NOMO-1 (cell line): ENCODE data around the gene PURA.

ENCODE experiments used
- DNase-seq, 2 experiments: peaks; one replicate each; lab custom pipeline; 2025; ENCODE audit not compliant: unreplicated experiment in 2 of 2; lab: John Stamatoyannopoulos, UW

The PURA gene

GRCh38 chr5:140133514-140134167 lies 19.7 kb downstream of the PURA start:
- peak in 1 of 2 experiments; percentile 19 for DNase-seq

DNA sequence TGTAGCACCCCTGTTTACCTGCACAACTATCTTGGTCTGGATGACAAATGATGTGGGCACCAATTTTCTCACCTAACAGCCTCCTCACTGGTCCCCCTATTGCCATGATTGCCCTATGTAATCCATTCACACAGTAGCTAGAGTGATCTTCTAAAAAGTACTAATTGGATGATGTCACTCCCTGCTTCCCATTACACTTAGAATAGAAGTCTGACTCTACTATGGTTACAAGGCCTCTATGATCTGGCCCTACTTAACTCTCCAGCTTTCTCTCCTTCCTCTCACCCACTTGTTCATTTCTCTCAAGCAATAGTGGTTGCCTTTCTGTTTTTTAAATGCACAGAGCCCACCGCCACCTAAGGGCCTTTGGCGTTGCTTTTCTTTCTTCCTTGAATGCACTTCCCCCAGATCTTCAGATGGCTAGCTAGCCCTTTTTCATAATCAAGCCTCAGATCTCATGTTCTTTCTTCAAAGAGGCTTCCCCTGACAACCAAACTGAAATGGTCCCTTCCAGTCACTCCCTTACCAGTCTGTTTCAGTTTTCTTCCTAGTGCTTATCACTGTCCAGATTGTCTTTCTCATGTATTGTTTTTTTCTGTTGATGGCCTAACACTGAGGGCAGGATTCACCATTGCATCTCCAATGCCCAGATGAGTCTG lies 20.5 kb downstream of the PURA start:
- DNase-seq = no peak

DNA sequence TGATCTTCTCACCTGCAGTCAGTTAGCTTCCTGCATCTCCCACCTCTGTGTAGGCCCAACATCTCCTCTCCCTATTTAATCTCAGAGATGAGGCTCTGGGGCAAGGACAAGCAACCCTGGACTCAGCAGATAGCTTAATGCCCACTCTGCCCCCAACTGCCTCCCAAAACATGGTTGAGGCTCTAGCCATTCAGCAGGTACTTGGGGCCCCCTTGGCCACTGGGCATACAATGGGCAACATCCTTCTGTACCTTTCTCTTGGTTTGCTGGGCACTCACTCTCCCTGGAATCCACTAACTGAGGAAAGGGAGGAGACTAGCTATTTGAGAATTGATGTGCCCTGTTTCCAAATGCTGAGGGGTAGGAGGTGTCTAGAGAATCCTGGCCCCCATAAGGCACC lies 21.2 kb downstream of the PURA start:
- no peak for DNase-seq

- no peak for DNase-seq
Measured at GRCh38 chr5:140136624-140137023, 22.7 kb downstream of the PURA start.

- no peak for DNase-seq
Measured at GRCh38 chr5:140140435-140140834, 26.5 kb downstream of the PURA start.

DNA sequence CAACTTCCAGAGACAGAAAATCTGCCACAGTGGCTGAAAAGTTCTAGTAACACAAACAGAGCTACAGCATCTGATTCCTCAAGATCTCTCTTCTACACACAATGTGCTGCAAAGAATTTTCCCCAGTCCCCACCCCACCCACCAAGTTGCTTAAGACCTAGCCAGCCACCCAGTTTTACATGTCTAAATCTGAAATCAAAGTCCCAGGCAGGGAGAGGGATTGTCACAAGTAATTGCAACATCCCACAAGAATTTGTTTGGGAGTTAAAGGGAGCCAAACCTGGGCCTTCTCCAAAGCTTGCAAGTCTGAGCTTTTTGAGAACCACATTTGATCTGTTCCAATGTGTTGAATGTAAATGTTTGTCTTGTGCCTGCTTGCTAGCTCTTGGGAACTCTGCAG lies 27.3 kb downstream of the PURA start:
- no peak for DNase-seq

GRCh38 chr5:140142246-140142645 lies 28.3 kb downstream of the PURA start:
- DNase-seq = no peak

DNA sequence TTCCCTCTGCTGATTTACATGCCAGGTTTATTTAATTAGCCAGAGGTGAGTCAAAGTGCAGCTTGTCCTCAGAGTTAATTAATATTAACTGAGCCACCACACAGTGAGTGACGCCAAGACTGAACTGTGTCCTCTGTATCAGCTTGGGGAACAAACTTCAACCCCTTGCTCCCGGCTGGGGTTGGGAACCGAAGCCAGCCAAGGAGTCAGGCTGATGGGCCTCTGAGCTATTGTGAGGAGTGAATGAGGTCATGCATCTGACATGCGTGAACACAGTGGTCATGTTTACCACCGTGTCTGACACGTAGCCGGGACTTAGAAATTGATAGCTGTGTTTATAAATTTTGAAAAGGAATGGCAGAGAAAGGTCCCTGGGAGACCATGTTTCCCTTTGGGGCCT lies 28.9 kb downstream of the PURA start:
- DNase-seq = no peak

- DNase-seq = no peak
Measured at GRCh38 chr5:140143521-140144258, 29.8 kb downstream of the PURA start.

- DNase-seq = no peak
Measured at GRCh38 chr5:140145256-140145655, 31.3 kb downstream of the PURA start.

DNA sequence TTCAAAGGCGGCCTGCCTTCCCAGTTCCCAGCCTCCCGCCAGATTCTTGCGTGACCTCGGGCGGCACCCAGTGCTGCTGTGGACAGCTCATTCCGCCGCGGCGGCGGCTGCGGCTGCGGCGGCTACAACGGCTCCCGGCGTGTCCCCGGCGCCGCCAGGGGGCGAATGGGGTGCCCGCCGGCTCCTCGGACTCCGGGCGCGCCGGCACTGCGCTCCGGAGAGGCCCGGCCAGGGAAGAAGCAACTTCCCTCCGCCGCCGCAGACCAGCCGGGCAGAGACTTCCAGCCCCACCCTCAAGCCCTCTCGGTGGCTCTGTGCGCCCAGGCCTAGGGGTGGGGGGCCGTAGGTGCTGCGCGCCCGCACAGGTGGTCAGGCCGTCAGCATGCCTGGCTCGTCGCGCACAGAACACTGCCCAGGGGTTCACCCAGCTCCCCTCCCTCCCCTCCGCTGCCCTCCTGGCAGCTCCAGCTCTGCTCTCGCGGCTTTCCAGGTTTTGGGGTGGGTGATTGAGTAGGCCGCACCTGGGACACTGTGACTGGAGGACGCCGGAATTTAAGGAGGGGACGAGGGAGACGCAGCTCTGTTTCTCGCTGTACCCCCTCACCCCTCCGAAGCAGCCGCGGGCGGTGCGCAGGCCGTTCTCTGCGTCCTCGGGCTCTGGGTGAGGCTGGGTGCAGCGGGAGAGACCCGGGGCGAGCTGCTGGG lies 32.1 kb downstream of the PURA start:
- DNase-seq = peak; percentile 72 to 80

- DNase-seq = no peak
Measured at GRCh38 chr5:140146523-140146842, 32.6 kb downstream of the PURA start.

DNA sequence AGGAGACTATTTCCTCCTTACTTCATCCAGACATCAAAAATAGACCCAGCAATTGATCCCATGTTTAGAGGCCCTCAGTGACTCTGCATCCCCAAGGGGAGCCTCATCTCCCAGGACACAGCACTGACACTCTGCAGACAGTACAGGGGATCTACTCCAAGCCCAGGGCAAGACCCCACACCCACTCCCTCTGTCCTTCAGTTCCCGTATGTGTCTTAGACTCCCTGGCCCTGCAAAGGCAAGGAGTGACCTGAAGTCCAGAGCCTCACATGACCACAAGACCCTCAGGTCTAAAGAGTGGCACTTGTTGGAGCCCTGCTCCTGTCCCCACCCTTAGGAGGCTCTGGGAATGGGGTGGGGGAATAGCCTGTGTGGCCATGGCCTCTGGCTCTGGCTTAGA lies 33.6 kb downstream of the PURA start:
- DNase-seq = no peak

DNA sequence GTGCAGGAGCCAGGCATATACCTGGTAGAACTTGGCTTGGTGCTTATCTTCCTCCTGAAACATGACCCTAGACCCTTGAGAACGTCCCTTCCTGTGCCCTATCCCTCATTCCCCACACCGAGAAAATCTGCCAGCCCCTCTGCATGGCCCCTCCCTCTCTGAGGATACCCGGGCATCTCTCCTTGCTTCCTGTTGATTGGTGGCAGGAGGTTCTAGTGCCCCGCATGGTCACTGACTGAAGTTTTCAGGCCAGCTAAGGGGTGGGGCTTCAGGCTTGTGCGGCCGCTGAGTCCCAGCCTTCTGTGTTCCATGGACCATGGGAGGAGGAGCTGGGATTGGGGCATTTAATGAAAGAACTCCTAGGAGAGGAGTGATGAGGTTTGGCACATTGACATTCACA lies 34.6 kb downstream of the PURA start:
- DNase-seq = no peak

DNA sequence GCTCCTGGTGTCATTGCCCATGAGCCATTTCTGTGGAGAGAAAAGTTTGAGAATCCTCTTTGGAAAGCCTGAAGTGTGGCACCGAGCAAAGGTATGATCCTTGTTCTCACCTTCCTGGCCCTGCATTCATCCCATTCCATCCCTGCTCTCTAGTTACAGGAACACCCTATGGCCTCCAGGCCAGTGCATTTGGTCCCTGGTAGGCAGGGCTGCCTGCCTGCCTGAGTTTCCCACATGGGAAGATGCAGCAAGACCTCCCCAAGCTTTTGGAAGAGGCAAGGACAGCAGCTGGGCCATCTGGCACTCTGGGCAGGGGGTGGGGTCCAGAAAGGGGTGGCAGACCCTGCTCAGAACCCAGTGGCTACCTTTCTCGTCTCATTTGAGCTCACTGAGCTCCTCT lies 36.3 kb downstream of the PURA start:
- DNase-seq = no peak

DNA sequence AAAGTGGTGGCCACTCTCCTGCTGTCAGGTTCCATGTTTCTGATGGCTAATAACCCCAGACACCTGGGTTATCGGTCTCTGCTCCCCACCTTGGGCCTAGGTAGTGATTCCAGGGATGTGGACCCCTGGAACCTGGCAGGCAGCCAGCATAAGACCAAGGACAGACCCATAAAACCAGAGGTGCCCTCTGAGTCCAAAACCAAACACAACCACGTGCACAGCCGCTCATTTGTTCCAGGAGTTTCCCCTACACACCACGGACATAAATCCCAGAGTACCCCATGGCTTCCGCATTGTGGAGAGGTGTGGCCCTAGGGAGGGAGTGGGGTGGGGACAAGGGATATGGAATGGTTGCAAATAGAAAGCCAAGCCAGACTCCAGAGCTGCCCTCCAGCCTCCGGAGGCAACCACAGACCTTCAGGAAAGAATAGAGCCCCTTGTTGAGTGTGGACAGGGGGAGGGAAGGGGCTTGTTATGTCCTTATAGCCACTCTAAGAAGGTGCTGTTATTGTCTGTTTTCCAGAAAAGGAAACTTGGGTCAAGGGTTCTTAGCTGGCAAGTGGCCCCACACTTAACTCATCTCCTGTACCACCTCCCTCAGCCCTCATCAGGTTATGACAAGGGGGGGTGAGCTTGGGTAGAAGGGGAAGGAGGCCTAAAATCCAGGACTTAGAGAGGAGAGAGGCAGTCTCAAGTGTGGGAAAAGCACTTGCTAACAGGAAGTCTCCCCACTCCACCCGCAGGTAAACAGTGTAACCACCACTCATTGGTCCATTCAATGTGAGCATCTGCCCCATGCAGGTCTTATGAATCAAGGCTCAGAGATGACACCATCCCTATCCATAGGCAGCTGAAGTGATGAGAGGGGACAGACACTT lies 37.5 kb downstream of the PURA start:
- DNase-seq = no peak

- DNase-seq = no peak
Measured at GRCh38 chr5:140152022-140152999, 38.4 kb downstream of the PURA start.

DNA sequence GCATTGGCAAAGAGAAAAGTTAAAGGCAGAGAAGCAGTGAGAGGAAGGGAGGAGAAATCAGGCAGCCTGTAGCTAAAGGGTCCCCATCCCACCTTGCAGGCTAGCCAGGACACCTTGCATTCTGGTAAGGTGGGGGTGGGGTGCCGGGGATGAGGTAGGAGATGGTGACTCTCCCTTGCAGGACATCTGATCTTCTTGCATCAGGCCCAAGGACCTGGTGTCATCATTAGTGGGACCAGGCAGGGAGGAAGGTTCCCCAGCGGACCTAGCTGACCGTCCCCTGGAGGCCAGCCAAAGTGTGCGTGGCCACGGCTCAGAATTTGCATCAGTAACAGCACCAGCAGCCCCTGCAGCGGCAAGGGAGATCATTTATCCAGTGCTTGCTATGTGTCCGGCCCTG lies 39.3 kb downstream of the PURA start:
- DNase-seq = no peak

- DNase-seq = no peak
Measured at GRCh38 chr5:140153905-140154304, 40.0 kb downstream of the PURA start.
